ENCODE results near the gene SLC25A41. TPM values are rescaled to one million over a fixed set of nuclear protein-coding genes. Genes with fewer than 3 reads are reported as not detected.

The SLC25A41 gene
- total and polyA plus RNA-seq, 2 of the 8 experiments (the other 6 are each of a cell fraction or from before 2014, with no cell fraction given), result 0.50 TPM; not detected in 1

DNA sequence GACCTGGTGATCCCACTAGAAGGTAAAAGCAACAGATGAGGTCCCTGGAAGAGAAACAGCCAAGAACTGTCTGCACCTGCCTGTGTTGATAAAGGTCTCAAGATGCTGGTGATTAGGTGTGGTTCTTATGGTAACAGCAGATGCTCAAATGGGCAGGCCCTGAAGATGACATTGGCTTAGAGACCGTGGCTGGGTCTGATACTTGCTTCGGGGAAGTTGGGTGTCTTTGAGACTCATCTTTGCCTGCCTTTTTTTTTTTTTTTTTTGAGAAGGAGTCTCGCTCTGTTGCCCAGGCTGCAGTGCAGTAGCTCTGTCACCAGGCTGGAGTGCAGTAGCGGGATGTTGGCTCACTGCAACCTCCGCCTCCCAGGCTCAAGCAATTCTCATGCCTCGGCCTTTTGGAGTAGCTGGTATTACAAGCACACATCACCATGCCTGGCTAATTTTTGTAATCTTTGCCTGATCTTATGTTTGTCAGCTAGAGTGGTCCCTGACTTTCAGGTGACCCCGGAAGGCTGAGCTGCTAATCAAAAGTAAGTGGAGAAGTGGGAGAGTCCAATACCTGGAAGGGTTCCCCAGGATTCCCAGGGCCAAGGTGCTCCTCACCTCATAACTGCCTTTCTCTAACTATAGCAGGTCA lies 18.1 kb upstream of the SLC25A41 start:
- Histone ChIP-seq H3K36me3 (ENCODE audit: control insufficient read depth in 2 of 4, insufficient read depth in 4 of 4, low read length in 3 of 4) (peaks cover 5 to 30% (median 10%) of the 10 kb centered on the region in 4 experiments; a peak in 7 of 8 replicates), H2AK5ac (ENCODE audit: low read depth, low read length) (no peak overlapping the region), H4K5ac (ENCODE audit: insufficient read length, low read depth, low read length) (no peak overlapping the region), H4K20me1 (replicated peaks in 1 of 2; ENCODE audit: control insufficient read depth in 1 of 2, insufficient read depth in 2 of 2, low read length in 2 of 2) (no peaks in the 10 kb centered on the region), H3K14ac (ENCODE audit: insufficient read length) (no peak overlapping the region), H2BK15ac (ENCODE audit: low read length) (no peak overlapping the region), H3K27ac (ENCODE audit: low read depth, low read length) (no peak overlapping the region), H3K4me2 (ENCODE audit: insufficient read depth in 1 of 2, low read depth in 2 of 2, low read length in 2 of 2) (no peak overlapping the region), H4K8ac (ENCODE audit: extremely low read depth, insufficient read depth, low read length) (no peak overlapping the region; the same call in 1 of the 2 replicates), H3K18ac (ENCODE audit: extremely low read depth, low read length) (no peak overlapping the region), H2BK5ac (ENCODE audit: low read depth, low read length) (no peak overlapping the region), H3K23ac (ENCODE audit: insufficient read length) (no peak overlapping the region), H3K4ac (replicated peaks; ENCODE audit: insufficient read length, low read depth, low read length) (no peak overlapping the region), H3K56ac (replicated peaks; ENCODE audit: insufficient read length, low read depth, low read length) (no peak overlapping the region), H2BK12ac (ENCODE audit: low read depth, low read length) (no peak overlapping the region), H2AFZ (ENCODE audit: low read length) (no peak overlapping the region), H3K9ac (replicated peaks in 1 of 4; ENCODE audit: extremely low read depth in 1 of 4, low read depth in 3 of 4, low read length in 3 of 4) (no peak overlapping the region), H3K79me1 (ENCODE audit: low read depth, low read length) (no peaks in the 10 kb centered on the region), H3K4me1 (replicated peaks in 1 of 4; ENCODE audit: control insufficient read depth in 3 of 4, insufficient read depth in 4 of 4, low read length in 3 of 4) (no peaks in the 10 kb centered on the region), H3K23me2 (ENCODE audit: low read depth, low read length) (no peaks in the 10 kb centered on the region), H3K79me2 (ENCODE audit: control insufficient read depth in 1 of 2, insufficient read depth in 2 of 2, low read length in 2 of 2) (no peaks in the 10 kb centered on the region), H2BK120ac (replicated peaks; ENCODE audit: low read depth, low read length) (no peak overlapping the region), H2BK20ac (ENCODE audit: low read length) (no peak overlapping the region), H3K27me3 (replicated peaks in 1 of 4; ENCODE audit: control insufficient read depth in 3 of 4, extremely low read depth in 1 of 4, insufficient read depth in 3 of 4, low read length in 3 of 4) (no peaks in the 10 kb centered on the region), H3K4me3 (ENCODE audit: extremely low read depth in 1 of 4, insufficient read depth in 2 of 4, low read depth in 3 of 4, low read length in 4 of 4) (no peak overlapping the region), H3K9me3 (ENCODE audit: insufficient read depth in 2 of 2, low read depth in 1 of 2, low read length in 1 of 2) (peaks cover 0 to 8% of the 10 kb centered on the region in 2 experiments; a peak in 1 of 4 replicates), H4K91ac (replicated peaks; ENCODE audit: insufficient read length, low read length) (no peak overlapping the region)
- CTCF ChIA-PET (ENCODE audit: partially characterized antibody), result interaction anchor here (0.9 kb wide), 1 partner anchor 13 kb away, joined by 5 read pairs; no protein-coding TSS in a partner anchor
- FAIRE-seq (no peak), DNase-seq (ENCODE audit: low read depth in 1 of 2, low spot score in 2 of 2) (no peak)
- WGBS, 2 experiments (ENCODE audit: extremely low coverage in 1 of 2, insufficient coverage in 1 of 2, insufficient read length in 1 of 2, insufficient replicate concordance in 2 of 2, low coverage in 1 of 2, low lambda C conversion rate in 2 of 2, missing lambda C conversion rate in 1 of 2), result 89% methylated on average over 7 of the region's 7 CpGs; no CpG with 5 or more reads in 1 of the 2 experiments
- POLR2A ChIA-PET (ENCODE audit: partially characterized antibody), result interaction anchor here (1.2 kb wide), 1 partner anchor 9 kb away, joined by 4 read pairs; no protein-coding TSS in a partner anchor
- TF ChIP-seq CHD2 (IDR thresholded peaks at IDR 0.05; ENCODE audit: low read length) (no peak), CEBPB (IDR thresholded peaks at IDR 0.05; ENCODE audit: low read depth, low read length) (no peak), RNF2 (IDR thresholded peaks at IDR 0.05; ENCODE audit: borderline replicate concordance, low read depth, low read length, missing control alignments, poor library complexity, severe bottlenecking) (no peak), PHF8 (conservative IDR thresholded peaks at IDR 0.05; ENCODE audit: low read depth, low read length) (no peak), SAP30 (IDR thresholded peaks at IDR 0.05; ENCODE audit: insufficient read depth, insufficient replicate concordance, low read length) (no peak), RFX5 (IDR thresholded peaks at IDR 0.05; ENCODE audit: borderline replicate concordance, low read depth, low read length) (no peak), TEAD4 (IDR thresholded peaks at IDR 0.05; ENCODE audit: low read depth, low read length) (no peak), KDM1A (IDR thresholded peaks at IDR 0.05; ENCODE audit: borderline replicate concordance, low read length) (no peak), KDM4A (IDR thresholded peaks at IDR 0.05; ENCODE audit: low read depth, low read length, severe bottlenecking) (no peak), ASH2L (IDR thresholded peaks at IDR 0.05; ENCODE audit: low read length) (no peak), TAF1 (IDR thresholded peaks at IDR 0.05; ENCODE audit: low read depth, low read length) (no peak), CREB1 (IDR thresholded peaks at IDR 0.05) (no peak)
- TF ChIP-seq, protein P1, sequence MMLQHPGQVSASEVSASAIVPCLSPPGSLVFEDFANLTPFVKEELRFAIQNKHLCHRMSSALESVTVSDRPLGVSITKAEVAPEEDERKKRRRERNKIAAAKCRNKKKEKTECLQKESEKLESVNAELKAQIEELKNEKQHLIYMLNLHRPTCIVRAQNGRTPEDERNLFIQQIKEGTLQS (IDR thresholded peaks at IDR 0.05; ENCODE audit: insufficient read depth, low read depth, low read length), result no peak

Data from H1 (cell line).